Muscle layer of duodenum (tissue), 2 donors: ENCODE measurements around the gene BIN2.

Source experiments
- H3K27ac ChIP-seq: one replicate; pipeline ENCODE4 v1.7.0; 2013; ENCODE audit warnings: mild to moderate bottlenecking, low read length
- H3K27me3 ChIP-seq: one replicate; pipeline ENCODE4 v1.7.0; 2013; ENCODE audit warnings: low read depth, mild to moderate bottlenecking, control low read depth, low read length
- H3K36me3 ChIP-seq, 2 donors: one replicate each; pipeline ENCODE4 v1.7.0; 2013; ENCODE audit warnings: low read length in 2 of 2, control low read depth in 1 of 2, mild to moderate bottlenecking in 1 of 2; ENCODE audit not compliant: insufficient read depth in 2 of 2, control insufficient read depth in 1 of 2
- H3K4me1 ChIP-seq, 2 donors: one replicate each; pipeline ENCODE4 v1.7.0; 2013; ENCODE audit warnings: low read length in 2 of 2, mild to moderate bottlenecking in 2 of 2, control low read depth in 1 of 2, moderate library complexity in 1 of 2; ENCODE audit not compliant: insufficient read depth in 2 of 2, control insufficient read depth in 1 of 2
- H3K4me3 ChIP-seq, 2 donors: one replicate each; pipeline ENCODE4 v1.7.0; 2013; ENCODE audit warnings: low read length in 2 of 2, low read depth in 1 of 2, mild to moderate bottlenecking in 1 of 2
- H3K9me3 ChIP-seq, 2 donors: one replicate each; pipeline ENCODE4 v1.7.0; 2013; ENCODE audit warnings: low read length in 2 of 2, control low read depth in 1 of 2, mild to moderate bottlenecking in 1 of 2; ENCODE audit not compliant: control insufficient read depth in 1 of 2
- donor health status: healthy.

BIN2 gene

DNA sequence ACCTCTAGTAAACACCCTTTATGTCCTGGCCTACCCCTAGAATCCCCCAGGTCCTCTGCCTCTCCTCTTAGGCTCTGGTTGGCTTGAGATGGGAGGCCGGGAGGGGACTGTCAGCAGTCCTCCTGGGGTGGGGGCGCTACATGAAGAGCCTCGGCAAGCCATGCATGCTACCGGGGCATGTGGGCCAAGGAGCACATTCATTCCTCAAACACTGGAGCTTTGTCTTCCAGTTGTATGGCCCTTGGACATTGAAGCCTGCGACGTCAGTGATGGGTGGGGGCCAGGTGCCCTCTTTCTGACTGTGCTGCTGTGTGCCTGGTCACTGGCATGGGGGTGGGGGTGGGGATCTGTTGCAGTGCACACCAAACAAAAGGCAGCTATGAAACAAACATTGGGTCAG, 38.3 kb upstream of the BIN2 start:
- H3K27ac ChIP-seq, result no peak overlapping the region
- no peaks in the 10 kb centered on the region for H3K4me1 ChIP-seq
- no peak overlapping the region for H3K4me3 ChIP-seq
- H3K36me3 ChIP-seq, result no peaks in the 10 kb centered on the region
- H3K27me3 ChIP-seq, result no peaks in the 10 kb centered on the region
- no peaks in the 10 kb centered on the region for H3K9me3 ChIP-seq

DNA sequence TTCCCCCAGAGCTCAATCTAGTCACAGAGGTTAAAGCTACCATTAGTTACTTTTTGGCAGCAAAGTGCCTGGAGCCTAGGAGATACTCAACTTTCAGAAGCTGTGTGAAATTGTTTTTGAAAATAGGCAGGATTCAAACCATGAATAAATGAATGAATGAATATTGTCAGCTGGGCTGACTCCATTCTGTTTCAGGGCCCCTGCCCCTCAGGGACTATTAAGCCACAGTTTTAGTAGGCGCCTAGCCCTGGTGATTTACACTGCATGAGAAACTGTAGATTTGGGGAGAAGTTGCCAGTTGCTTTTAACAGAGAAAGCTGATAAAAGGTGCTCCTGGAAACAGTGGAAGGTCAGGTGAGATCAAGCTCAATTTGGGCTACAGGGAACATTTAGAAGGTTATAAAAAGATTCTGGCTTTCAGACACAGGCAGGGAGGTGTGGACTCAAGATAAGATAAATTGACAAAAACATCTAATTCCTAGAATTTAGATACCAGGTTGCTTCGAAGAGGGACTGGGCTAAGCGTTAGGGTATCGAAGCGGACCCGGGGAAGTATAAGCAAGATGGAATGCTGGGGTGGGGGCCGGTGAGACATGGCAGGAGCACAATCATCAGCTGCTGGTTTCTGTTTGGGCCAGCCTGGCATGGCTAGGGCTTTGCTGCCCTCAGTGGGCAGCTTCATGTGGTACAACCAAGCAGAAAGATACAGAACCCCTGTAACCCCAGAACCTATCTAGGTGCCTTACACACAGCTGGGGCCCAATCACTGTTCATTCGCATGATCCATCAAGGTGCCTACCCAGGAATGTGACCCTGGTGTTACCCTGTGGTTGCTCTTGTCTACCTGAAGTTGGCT, 37.4 kb upstream of the BIN2 start:
- no peak overlapping the region for H3K27ac ChIP-seq
- H3K4me1 ChIP-seq, result no peaks in the 10 kb centered on the region
- no peak overlapping the region for H3K4me3 ChIP-seq
- no peaks in the 10 kb centered on the region for H3K36me3 ChIP-seq
- H3K27me3 ChIP-seq, result no peaks in the 10 kb centered on the region
- no peaks in the 10 kb centered on the region for H3K9me3 ChIP-seq

DNA sequence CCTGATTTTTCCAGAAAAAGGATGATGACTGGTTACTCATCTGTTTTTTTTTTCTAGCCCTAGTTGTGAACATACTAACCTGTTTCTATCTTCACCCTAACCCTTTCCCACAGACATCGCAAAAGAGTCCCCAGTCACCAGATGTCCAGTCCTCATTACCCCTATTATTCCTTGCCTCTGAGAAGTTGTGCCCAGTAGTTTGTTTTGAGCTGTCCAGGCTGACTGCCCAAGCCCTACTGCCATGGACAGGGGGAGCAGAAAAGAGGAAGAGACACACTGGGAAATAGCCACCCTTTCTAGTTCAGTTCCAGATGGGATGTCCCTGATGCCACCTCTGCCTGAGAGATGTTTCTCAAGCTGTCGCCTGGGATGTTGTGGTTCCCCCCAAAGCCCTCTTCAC, 36.3 kb upstream of the BIN2 start:
- H3K9me3 ChIP-seq, result no peaks in the 10 kb centered on the region
- no peak overlapping the region for H3K27ac ChIP-seq
- no peaks in the 10 kb centered on the region for H3K4me1 ChIP-seq
- no peaks in the 10 kb centered on the region for H3K27me3 ChIP-seq
- H3K4me3 ChIP-seq, result no peak overlapping the region
- no peaks in the 10 kb centered on the region for H3K36me3 ChIP-seq

DNA sequence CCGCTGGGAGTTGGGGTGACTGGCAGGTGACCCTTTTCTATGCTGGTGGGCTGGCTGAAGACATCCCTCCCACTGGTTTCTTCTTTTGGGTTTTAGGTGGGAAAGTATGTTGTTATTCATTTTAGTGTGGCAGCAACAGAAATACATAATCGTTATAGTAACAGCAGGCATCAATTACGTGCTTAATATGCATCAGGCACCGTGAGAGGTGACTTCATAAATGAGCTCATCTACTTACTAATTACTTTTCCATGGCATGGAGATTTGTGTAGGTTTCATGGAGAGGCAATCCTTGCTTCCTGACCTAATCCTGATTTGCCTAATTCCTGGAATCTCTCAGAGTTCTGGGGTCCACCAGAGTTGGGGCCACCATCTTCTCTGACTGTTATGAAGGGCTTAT, 35.9 kb upstream of the BIN2 start:
- Histone ChIP-seq H3K9me3 (no peaks in the 10 kb centered on the region), H3K27ac (no peak overlapping the region), H3K4me3 (no peak overlapping the region), H3K4me1 (no peaks in the 10 kb centered on the region), H3K27me3 (no peaks in the 10 kb centered on the region), H3K36me3 (no peaks in the 10 kb centered on the region)

DNA sequence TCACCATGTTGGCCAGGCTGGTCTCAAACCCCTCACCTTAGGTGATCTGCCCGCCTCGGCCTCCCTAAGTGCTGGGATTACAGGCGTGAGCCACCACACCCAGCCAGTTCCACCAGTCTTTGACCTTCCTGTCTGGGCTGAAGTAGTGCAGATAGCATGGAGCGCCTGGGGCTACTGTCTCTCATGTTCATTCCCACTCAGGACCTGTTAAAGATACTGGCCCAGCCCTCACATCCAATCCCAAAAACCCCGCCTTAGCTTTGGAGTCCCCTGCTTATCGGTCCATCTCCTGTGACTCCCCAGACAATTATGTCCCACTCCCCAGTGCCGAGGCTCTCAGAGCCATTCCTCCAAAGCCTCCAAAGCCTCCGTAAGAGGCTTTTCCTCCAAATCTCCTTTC, 34.5 kb upstream of the BIN2 start:
- Histone ChIP-seq H3K9me3 (no peaks in the 10 kb centered on the region), H3K27ac (no peak overlapping the region), H3K4me3 (no peak overlapping the region), H3K4me1 (no peaks in the 10 kb centered on the region), H3K36me3 (no peaks in the 10 kb centered on the region), H3K27me3 (no peaks in the 10 kb centered on the region)

DNA sequence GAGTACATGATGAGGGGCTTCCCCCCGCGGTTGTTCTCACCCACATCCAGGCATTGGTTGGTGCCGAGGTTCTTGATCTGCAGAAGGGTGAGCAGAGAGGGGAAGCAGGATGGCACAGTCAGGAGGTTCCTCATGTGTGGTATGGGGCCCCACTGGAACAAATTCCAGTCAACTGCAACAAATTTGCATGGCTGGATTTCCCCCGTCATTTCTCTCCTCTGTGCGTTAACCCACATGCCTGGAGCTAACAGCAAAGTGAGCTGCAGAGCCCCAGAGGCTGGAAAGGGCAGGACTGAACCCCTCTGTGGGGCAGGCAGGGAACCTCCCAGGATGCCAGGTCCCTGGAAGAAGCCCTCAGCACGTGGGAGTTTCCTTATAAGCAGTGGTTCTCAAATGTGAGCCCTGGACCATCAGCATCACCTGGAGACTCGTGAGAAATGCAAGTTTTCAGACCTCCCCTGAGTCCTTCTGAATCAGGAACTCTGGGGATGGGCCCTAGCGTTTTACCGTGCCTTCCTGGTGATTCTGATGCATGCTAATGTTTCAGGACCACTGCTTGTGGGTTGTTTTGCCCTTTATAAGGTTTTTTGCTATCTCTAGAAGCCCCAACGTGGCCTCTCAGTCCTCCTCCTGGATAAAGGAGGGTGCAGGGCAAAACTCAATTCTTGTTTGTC, 33.5 kb upstream of the BIN2 start:
- H3K27me3 ChIP-seq, result no peaks in the 10 kb centered on the region
- no peaks in the 10 kb centered on the region for H3K9me3 ChIP-seq
- H3K4me1 ChIP-seq, result no peaks in the 10 kb centered on the region
- H3K36me3 ChIP-seq, result no peaks in the 10 kb centered on the region
- H3K27ac ChIP-seq, result no peak overlapping the region
- H3K4me3 ChIP-seq, result no peak overlapping the region

DNA sequence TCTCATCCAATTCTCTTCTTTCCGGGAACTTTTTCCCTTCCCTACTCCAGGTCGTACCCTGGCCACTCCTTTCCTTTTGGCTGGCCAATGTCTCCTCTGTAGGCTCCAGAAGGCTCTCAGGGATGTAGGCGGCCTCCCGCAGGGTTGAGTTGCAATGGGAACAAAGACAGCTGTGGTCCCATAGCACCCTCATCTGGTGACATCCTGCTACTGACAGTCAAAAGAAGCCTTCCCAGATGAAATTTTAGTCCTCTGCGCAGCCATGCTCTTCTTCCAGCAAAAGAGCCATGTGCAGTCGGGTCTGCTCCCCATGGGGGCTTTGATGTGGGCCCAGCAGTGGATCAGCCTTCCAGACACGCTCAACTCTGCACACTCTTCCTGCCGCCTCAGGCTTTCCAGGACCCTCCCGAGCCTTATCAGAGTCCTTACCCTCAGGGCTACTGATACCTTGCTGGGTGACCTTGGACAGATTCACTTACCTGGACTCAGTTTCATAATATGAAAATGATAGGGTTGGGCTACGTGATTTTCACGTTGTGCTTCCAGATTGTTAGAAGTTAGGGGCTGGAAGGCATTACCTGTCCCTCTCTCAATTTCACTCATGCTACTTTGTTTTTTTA, 28.0 kb upstream of the BIN2 start:
- H3K27me3 ChIP-seq, result no peaks in the 10 kb centered on the region
- H3K27ac ChIP-seq, result no peak overlapping the region
- H3K4me1 ChIP-seq, result no peaks in the 10 kb centered on the region
- H3K4me3 ChIP-seq, result no peak overlapping the region
- no peaks in the 10 kb centered on the region for H3K36me3 ChIP-seq
- H3K9me3 ChIP-seq, result no peaks in the 10 kb centered on the region

DNA sequence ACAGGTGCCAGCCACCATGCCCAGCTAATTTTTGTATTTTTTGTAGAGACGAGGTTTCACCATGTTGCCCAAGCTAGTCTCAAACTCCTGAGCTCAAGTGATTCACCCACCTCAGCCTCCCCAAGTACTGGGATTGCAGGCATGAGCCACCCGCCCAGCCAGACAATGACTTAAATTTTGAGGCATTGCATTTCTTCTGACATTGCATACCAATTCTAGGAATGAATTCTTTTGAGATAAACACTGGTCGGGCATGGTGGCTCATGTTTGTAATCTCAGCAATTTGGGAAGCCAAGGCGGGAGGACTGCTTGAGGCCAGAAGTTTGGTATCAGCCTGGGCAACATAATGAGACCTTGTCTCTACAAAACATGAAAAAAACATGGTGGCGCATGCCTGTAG, 25.1 kb upstream of the BIN2 start:
- Histone ChIP-seq H3K36me3 (no peaks in the 10 kb centered on the region), H3K4me1 (no peaks in the 10 kb centered on the region), H3K27me3 (no peaks in the 10 kb centered on the region), H3K27ac (no peak overlapping the region), H3K9me3 (no peaks in the 10 kb centered on the region), H3K4me3 (no peak overlapping the region)

DNA sequence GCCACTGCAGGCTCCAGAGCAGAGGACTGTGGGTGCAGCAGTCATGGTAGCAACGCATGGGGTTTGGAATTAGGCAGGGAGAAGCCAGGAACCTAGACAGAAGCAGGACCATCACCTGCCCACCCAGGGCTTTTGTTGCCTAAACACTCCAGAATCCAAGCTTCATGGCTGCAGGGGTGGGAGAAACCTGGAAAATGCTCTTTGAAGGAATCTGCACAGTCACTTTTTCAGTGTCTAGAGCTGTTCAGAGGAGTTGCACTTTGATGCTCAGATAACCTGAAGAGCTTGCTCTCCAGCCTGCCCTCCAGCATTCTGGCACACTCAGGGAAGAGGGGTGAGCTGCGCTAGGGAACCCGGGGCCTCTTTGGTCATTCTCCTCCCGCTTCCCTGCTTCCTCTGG, 24.1 kb upstream of the BIN2 start:
- Histone ChIP-seq H3K27me3 (no peaks in the 10 kb centered on the region), H3K4me3 (no peak overlapping the region), H3K27ac (no peak overlapping the region), H3K36me3 (no peaks in the 10 kb centered on the region), H3K4me1 (no peaks in the 10 kb centered on the region), H3K9me3 (no peaks in the 10 kb centered on the region)

DNA sequence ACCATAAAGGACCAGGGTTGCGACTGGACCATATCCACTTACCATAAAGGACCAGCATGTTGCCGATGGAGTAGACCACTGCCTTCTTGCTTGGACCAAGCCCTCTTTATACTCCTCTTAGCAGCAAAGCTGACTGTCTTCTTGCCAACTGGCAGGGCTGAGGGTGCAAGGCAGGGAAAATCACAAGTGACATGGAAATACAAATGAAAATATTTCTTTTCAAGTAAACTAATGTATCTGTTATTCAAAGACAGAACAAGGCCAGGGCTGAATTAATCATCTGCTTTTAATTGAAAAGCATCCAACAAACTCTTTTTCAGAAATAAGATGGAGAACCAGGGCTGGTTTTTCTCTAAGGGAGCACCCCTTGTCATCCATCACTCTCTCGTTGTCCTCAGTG, 22.6 kb upstream of the BIN2 start, which contains the start of gene CELA1:
CELA1 (minus strand) TSS at position 99 of the 400 bp plus-strand sequence; CDS start at position 58, 41 bp downstream.
- H3K4me1 ChIP-seq, result no peaks in the 10 kb centered on the region
- no peaks in the 10 kb centered on the region for H3K27me3 ChIP-seq
- H3K27ac ChIP-seq, result no peak within 1 kb of the TSS
- no peaks in the 10 kb centered on the region for H3K9me3 ChIP-seq
- H3K4me3 ChIP-seq, result no peak within 1 kb of the TSS
- H3K36me3 ChIP-seq, result no peaks in the 10 kb centered on the region

DNA sequence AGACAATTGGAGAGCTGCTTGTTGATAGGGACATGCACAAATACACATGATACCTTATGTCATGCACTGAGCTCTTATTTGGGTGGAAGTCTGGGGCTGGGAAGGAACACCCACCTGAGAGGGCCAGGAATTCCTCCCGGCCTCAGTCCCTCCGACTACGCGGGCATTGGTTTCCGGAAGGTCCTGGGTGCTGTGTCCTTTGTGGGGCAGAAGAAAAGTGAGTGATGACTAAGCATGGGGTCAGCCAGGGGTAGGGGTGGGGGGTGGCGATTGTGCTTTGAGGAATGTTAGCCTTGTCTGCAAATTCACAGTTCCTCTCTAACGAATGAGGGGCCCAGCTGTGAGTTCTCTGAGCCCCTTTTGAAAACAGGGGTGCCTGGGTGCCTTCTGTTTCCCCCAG, 21.7 kb upstream of the BIN2 start:
- Histone ChIP-seq H3K4me3 (no peak overlapping the region), H3K27me3 (no peaks in the 10 kb centered on the region), H3K36me3 (no peaks in the 10 kb centered on the region), H3K27ac (no peak overlapping the region), H3K9me3 (no peaks in the 10 kb centered on the region), H3K4me1 (peaks cover 0 to 3% of the 10 kb centered on the region in 2 donors)
